NT2/D1 (cell line): ENCODE data around the gene PDHX.

Experiments
- SUZ12 ChIP-seq: IDR thresholded peaks from 2 replicates; pipeline ENCODE4 v1.6.1; 2011; ENCODE audit not compliant: insufficient read length, insufficient read depth; ENCODE audit errors: extremely low read depth
- YY1 ChIP-seq: IDR thresholded peaks from 2 replicates; pipeline ENCODE4 v1.6.1; 2011; ENCODE audit not compliant: insufficient read length, insufficient read depth

DNA sequence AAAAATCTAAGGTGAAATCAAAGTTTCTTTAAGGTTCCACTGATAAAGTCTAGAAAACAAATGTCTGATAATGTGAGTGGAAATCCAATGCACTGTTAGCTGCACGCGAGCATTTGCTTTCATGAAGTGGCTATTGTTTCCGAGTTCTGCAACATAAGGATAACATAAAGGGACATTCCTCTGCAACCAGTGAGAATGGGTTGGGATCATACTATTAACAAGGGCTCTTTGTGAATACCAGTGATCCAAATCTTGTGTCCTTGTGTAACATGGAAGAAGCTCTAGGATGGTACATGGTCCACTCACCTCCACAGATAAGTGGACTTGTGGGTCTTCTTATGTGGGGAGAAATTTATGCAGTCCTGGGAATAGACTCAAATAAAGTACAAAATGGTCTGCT, 24.8 kb upstream of the PDHX start:
- TF ChIP-seq SUZ12 (no peak), YY1 (no peak)
